HEK293 (cell line): ENCODE results near the gene WDFY2.
"Not testable (repeated sequence)": the region's sequence is repeated elsewhere in the genome, so short reads cannot be mapped to it uniquely, and the experiment has no call there.

ENCODE experiments used
- CTCF ChIA-PET: fragments of 350-600 bp; formaldehyde crosslinking; extraction: SDS; loops from one replicate; lab custom pipeline; 2021; ENCODE audit warnings: antibody characterized with exemption; lab: Yijun Ruan, JAX
- POLR2A ChIA-PET: fragments of 300-600 bp; formaldehyde crosslinking; extraction: SDS; loops from one replicate; lab custom pipeline; 2020; ENCODE audit warnings: antibody characterized with exemption, inconsistent platforms; lab: Yijun Ruan, JAX
- H3K27ac ChIP-seq: fragments of 200-500 bp; sonication (Bioruptor generic); 2 replicates; pipeline ENCODE4 v1.5.1; 2014; ENCODE audit warnings: low read depth, low read length, control low read depth, inconsistent platforms; ENCODE audit errors: extremely low read depth
- H3K36me3 ChIP-seq, 2 experiments: fragments of 200-500 bp in 1 of 2; sonication (Bioruptor generic) in 1 of 2; 1 replicate in 1 of 2; 2 replicates in 1 of 2; pipeline ENCODE4 v1.5.1; 2014 to 2017; ENCODE audit warnings: inconsistent platforms in 2 of 2, low read length in 2 of 2; ENCODE audit not compliant: control insufficient read depth in 2 of 2, insufficient read depth in 1 of 2
- H3K4me1 ChIP-seq: fragments of 200-500 bp; sonication (Bioruptor generic); 2 replicates; pipeline ENCODE4 v1.5.1; 2014; ENCODE audit warnings: mild to moderate bottlenecking, low read length, inconsistent platforms; ENCODE audit not compliant: control insufficient read depth, insufficient read depth
- H3K4me3 ChIP-seq: 2 replicates; pipeline ENCODE4 v1.5.1; 2011; ENCODE audit warnings: low read depth, mild to moderate bottlenecking, control low read depth, low read length, moderate library complexity
- H3K9me3 ChIP-seq: fragments of 200-500 bp; sonication (Bioruptor generic); 2 replicates; pipeline ENCODE4 v1.5.1; 2014; ENCODE audit warnings: low read depth, low read length, inconsistent platforms; ENCODE audit not compliant: control insufficient read depth, insufficient read depth
- MZF1 ChIP-seq: fragments of 450-650 bp; formaldehyde crosslinking; IDR thresholded peaks from 2 replicates; pipeline ENCODE4 v1.5.1; 2017; ENCODE audit warnings: missing biosample characterization, missing genetic modification characterization, borderline replicate concordance
- OSR2 ChIP-seq: fragments of 450-650 bp; formaldehyde crosslinking; IDR thresholded peaks from 2 replicates; pipeline ENCODE4 v1.5.1; 2016; ENCODE audit warnings: missing biosample characterization, missing genetic modification characterization
- PRDM1 ChIP-seq: fragments of 450-650 bp; formaldehyde crosslinking; IDR thresholded peaks from 2 replicates; pipeline ENCODE4; 2016; ENCODE audit warnings: missing biosample characterization, missing genetic modification characterization
- SETDB1 ChIP-seq: IDR thresholded peaks from one replicate; pipeline ENCODE4 v1.6.1; 2017; ENCODE audit warnings: mild to moderate bottlenecking, low read length, moderate library complexity, mixed read lengths; ENCODE audit not compliant: insufficient read length
- ZBTB21 ChIP-seq: fragments of 450-650 bp; formaldehyde crosslinking; IDR thresholded peaks from 2 replicates; pipeline ENCODE4 v1.5.1; 2017; ENCODE audit warnings: missing biosample characterization, missing genetic modification characterization
- ZBTB49 ChIP-seq: fragments of 450-650 bp; formaldehyde crosslinking; IDR thresholded peaks from 2 replicates; pipeline ENCODE4 v1.5.1; 2016; ENCODE audit warnings: missing biosample characterization, missing genetic modification characterization, low read depth
- ZBTB7A ChIP-seq: fragments of 450-650 bp; formaldehyde crosslinking; IDR thresholded peaks from 2 replicates; pipeline ENCODE4 v1.5.1; 2016; ENCODE audit warnings: low read depth, missing biosample characterization, missing genetic modification characterization
- ZEB2 ChIP-seq: fragments of 450-650 bp; formaldehyde crosslinking; IDR thresholded peaks from 2 replicates; pipeline ENCODE4 v1.5.1; 2016; ENCODE audit warnings: missing biosample characterization, missing genetic modification characterization
- ZFP37 ChIP-seq: fragments of 450-650 bp; formaldehyde crosslinking; IDR thresholded peaks from 2 replicates; pipeline ENCODE4 v1.5.1; 2016; ENCODE audit warnings: missing biosample characterization, missing genetic modification characterization
- ZNF138 ChIP-seq: fragments of 450-650 bp; formaldehyde crosslinking; IDR thresholded peaks from 2 replicates; pipeline ENCODE4 v1.5.1; 2016; ENCODE audit warnings: missing biosample characterization, missing genetic modification characterization, borderline replicate concordance
- ZNF280D ChIP-seq: fragments of 450-650 bp; formaldehyde crosslinking; IDR thresholded peaks from 2 replicates; pipeline ENCODE4 v1.5.1; 2016; ENCODE audit warnings: missing biosample characterization, missing genetic modification characterization
- ZNF324 ChIP-seq: fragments of 450-650 bp; formaldehyde crosslinking; IDR thresholded peaks from 2 replicates; pipeline ENCODE4 v1.5.1; 2016; ENCODE audit warnings: missing biosample characterization, missing genetic modification characterization
- ZNF350 ChIP-seq: fragments of 450-650 bp; formaldehyde crosslinking; IDR thresholded peaks from 2 replicates; pipeline ENCODE4 v1.5.0; 2017; ENCODE audit warnings: missing biosample characterization, mild to moderate bottlenecking, missing genetic modification characterization
- ZNF488 ChIP-seq: fragments of 450-650 bp; formaldehyde crosslinking; IDR thresholded peaks from 2 replicates; pipeline ENCODE4 v1.5.1; 2016; ENCODE audit warnings: missing biosample characterization, missing genetic modification characterization
- ZNF514 ChIP-seq: fragments of 450-650 bp; formaldehyde crosslinking; IDR thresholded peaks from 2 replicates; pipeline ENCODE4 v1.5.1; 2016; ENCODE audit warnings: missing biosample characterization, missing genetic modification characterization
- ZNF529 ChIP-seq: fragments of 450-650 bp; formaldehyde crosslinking; IDR thresholded peaks from 2 replicates; pipeline ENCODE4 v1.5.1; 2017; ENCODE audit warnings: missing genetic modification characterization, missing biosample characterization; ENCODE audit not compliant: insufficient replicate concordance
- ZNF621 ChIP-seq: fragments of 450-650 bp; formaldehyde crosslinking; IDR thresholded peaks from 2 replicates; pipeline ENCODE4 v1.5.1; 2017; ENCODE audit warnings: missing biosample characterization, missing genetic modification characterization
- ZNF670 ChIP-seq: fragments of 450-650 bp; formaldehyde crosslinking; IDR thresholded peaks from 2 replicates; pipeline ENCODE4 v1.5.1; 2016; ENCODE audit warnings: missing biosample characterization, missing genetic modification characterization, low read depth
- ZSCAN23 ChIP-seq: fragments of 450-650 bp; formaldehyde crosslinking; IDR thresholded peaks from 2 replicates; pipeline ENCODE4 v1.5.1; 2016; ENCODE audit warnings: missing biosample characterization, missing genetic modification characterization
- TF ChIP-seq, protein P1 (sequence below): fragments of 450-650 bp; formaldehyde crosslinking; IDR thresholded peaks from 2 replicates; pipeline ENCODE4 v1.5.1; 2017; ENCODE audit warnings: missing biosample characterization, missing genetic modification characterization

Gene WDFY2

DNA sequence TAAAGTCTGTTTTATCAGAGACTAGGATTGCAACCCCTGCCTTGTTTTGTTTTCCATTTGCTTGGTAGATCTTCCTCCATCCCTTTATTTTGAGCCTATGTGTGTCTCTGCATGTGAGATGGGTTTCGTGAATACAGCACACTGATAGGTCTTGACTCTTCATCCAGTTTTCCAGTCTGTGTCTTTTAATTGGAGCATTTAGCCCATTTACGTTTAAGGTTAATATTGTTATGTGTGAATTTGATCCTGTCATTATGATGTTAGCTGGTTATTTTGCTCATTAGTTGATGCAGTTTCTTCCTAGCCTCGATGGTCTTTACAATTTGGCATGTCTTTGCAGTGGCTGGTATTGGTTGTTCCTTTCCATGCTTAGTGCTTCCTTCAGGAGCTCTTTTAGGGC lies 67.9 kb downstream of the WDFY2 start:
- H3K36me3 ChIP-seq, H3K9me3 ChIP-seq, H3K4me3 ChIP-seq, H3K4me1 ChIP-seq, H3K27ac ChIP-seq, POLR2A ChIA-PET, CTCF ChIA-PET: not testable (repeated sequence)
- peak; percentile 74 for TF ChIP-seq ZNF529 (tag by site-specific recombination)

GRCh38 chr13:51659276-51660127 lies 75.2 kb downstream of the WDFY2 start:
- Histone ChIP-seq H3K4me3 (no peak overlapping the region), H3K4me1 (no peaks in the 10 kb centered on the region), H3K27ac (no peak overlapping the region), H3K9me3 (no peaks in the 10 kb centered on the region), H3K36me3 (no peaks in the 10 kb centered on the region)
- CTCF ChIA-PET: no interaction called here
- POLR2A ChIA-PET: no interaction called here
- TF ChIP-seq ZNF138 (tag by site-specific recombination) (no peak), ZNF670 (tag by site-specific recombination) (no peak), ZBTB49 (tag by site-specific recombination) (no peak), MZF1 (tag by site-specific recombination) (no peak), ZEB2 (no peak), ZNF280D (no peak), ZFP37 (tag by site-specific recombination) (no peak)

GRCh38 chr13:51660813-51661212 lies 76.6 kb downstream of the WDFY2 start:
- ChIA-PET POLR2A (no interaction called here), CTCF (no interaction called here)
- H3K4me1 ChIP-seq: no peaks in the 10 kb centered on the region
- H3K36me3 ChIP-seq: no peaks in the 10 kb centered on the region
- no peak overlapping the region for H3K4me3 ChIP-seq
- H3K9me3 ChIP-seq: no peaks in the 10 kb centered on the region
- no peak overlapping the region for H3K27ac ChIP-seq
- TF ChIP-seq, protein P1, sequence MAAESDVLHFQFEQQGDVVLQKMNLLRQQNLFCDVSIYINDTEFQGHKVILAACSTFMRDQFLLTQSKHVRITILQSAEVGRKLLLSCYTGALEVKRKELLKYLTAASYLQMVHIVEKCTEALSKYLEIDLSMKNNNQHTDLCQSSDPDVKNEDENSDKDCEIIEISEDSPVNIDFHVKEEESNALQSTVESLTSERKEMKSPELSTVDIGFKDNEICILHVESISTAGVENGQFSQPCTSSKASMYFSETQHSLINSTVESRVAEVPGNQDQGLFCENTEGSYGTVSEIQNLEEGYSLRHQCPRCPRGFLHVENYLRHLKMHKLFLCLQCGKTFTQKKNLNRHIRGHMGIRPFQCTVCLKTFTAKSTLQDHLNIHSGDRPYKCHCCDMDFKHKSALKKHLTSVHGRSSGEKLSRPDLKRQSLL: no peak
- no peak for TF ChIP-seq ZBTB7A (tag by site-specific recombination)
- TF ChIP-seq ZNF514 (tag by site-specific recombination): no peak
- no peak for TF ChIP-seq OSR2 (tag by site-specific recombination)
- TF ChIP-seq SETDB1: no peak
- TF ChIP-seq ZNF488: no peak
- no peak for TF ChIP-seq ZNF324 (tag by site-specific recombination)
- no peak for TF ChIP-seq PRDM1 (tag by site-specific recombination)
- no peak for TF ChIP-seq ZNF280D
- TF ChIP-seq ZNF621 (tag by site-specific recombination): no peak
- TF ChIP-seq ZNF670 (tag by site-specific recombination): no peak
- no peak for TF ChIP-seq ZBTB21
- no peak for TF ChIP-seq ZNF350 (tag by site-specific recombination)
- no peak for TF ChIP-seq ZSCAN23 (tag by site-specific recombination)
